Measurements from ENCODE around the gene SPATA16.
"Not testable (repeated sequence)": the region's sequence is repeated elsewhere in the genome, so short reads cannot be mapped to it uniquely, and the experiment has no call there.

The SPATA16 gene

DNA sequence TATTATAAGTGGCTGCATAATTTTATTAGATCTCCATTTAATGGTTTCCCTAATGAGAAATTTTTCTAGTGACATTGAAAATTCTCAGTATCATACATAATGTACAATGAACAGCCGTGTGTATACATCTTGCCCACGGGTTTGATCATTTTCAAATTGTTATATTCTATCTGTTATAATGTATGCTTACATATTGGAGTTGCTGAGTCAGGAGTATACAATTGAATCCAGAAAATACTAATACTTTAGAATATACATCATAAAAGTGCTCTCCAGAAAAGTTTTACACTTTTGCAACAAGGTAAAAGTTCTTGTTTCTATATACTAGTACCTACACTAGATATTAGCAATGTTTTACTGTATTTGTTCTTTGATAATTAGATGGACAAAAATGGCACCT lies 82.8 kb downstream of the SPATA16 start:
- no peak for DNase-seq

DNA sequence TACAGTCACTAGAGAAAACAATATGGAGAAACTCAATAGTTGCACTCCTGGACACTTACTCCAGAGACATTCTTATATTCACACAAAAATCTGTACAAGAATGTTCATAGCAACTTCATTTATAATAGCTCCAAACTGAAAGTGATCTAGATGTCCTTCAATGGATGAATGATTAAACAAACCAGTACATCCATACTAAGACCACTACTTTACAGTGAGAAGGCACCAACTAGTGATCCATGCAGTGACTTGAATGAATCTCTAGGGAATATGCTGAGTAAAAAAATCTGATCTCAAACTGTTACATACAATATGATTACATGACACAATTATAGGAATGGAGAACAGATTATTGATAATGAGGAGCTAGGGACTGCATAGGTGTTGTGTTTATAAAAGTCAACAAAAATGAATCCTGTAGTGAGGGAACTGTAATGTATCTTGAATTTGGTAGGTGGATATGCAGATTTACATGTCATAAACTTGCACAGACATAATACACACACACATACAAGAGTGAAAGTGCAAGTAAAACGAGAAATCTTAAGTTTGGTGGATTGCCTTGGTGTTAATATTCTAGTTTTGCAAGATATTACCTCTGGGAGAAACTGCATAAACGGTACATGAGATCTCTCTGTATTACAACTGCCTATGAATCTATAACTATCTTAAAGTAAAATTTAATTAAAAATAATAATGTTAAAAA lies 85.7 kb downstream of the SPATA16 start:
- no peak for DNase-seq

DNA sequence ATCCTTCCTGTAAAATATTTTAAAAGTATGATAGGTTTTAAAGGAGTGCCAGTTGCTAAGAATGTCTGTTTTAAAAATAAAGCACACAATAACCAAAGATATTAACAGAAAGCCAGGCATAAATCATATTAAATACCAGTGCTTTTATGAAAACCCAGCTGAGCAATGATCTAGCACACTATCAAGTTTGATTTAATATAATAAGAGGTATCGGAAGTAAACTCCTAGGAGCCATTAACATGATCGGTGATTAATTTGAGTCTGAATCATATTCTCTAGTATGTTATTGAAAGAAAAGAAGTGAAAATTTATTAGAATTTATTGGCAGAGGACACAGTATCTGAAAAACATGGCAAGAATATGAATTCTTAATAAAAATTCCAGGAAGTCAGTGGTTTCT lies 91.7 kb downstream of the SPATA16 start:
- DNase-seq, result no peak

DNA sequence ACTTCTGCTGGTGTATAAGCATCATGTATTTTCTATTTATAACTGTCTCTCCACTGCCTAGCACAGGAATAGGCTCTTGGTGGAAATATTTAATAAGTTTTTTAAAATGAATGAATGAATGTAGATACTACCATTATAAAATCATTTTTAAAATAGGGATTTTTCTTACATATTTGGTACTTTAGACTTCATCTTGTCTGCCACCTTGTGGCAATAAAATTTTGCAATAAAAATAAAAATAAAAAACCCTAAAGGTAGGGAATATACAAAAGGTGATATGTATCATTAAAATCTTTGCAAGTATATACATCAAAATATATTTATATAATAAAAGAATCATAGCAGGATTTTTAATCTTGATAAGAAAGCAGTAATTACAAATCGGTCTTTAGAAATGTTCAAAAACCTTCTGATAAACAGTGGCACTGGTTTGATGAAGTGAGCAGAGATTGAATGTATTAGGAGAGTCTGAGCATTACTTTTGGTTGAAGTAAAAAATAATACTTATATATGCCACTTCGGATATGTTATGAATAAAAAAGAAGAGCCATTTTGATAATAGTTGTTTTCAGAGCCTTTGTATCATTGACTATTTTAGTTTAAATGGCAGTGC lies 95.2 kb downstream of the SPATA16 start:
- DNase-seq, result no peak

DNA sequence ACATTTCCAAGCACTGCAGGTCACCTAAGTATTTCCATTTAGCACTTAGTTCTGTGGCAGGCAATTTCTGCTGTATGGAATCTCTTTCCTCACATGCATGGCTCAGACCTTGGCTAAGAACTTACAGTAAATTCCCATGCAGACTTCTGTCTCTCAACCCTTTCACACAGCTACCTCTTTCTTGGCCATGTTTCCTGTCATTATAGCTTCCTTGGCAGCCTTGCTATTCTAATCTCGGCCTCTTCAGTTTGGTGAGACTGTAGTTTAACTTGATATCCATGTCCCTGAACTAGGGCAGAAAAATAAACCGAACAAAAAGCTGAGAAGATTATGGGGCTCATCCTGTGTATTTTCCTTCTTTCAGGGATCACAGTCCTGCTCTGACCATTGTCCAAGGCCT lies 96.0 kb downstream of the SPATA16 start:
- DNase-seq, result no peak

DNA sequence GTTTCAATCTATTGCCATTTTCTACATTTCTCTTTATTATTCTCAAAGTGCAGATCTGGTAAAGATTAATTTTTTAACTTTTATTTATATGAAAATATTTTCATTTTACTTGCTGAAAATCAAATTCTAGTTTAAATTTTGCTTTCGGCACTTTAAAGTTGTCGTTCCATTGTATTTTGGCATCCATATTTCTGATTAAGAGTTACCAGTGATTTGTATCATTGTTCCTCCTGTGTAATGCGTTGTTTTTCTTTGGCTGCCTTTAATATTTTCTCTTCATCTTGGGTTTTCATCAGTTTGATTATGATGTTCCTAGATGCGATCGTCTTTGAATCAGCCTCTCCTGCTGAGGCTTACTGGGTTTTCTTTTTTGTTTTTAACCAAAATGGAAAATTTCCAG lies 97.3 kb downstream of the SPATA16 start:
- no peak for DNase-seq

DNA sequence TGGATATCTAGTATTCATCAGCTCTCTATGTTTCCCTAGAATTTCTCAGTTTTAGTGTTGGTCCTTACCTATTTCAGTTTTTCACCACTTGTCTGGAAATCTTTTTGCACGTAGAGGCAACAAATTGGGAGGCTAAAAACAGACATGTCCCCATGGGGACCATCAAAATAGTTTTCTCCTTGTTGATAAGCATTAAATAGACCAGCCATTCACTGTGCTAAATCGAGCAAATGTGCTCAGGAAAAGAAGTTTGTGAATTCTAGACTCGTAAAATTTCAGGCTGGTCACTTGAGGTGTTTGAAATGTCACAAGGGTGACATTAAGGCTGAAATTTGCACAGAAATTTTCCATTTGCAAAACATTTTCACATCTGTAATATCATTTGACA lies 102.6 kb downstream of the SPATA16 start:
- no peak for DNase-seq

DNA sequence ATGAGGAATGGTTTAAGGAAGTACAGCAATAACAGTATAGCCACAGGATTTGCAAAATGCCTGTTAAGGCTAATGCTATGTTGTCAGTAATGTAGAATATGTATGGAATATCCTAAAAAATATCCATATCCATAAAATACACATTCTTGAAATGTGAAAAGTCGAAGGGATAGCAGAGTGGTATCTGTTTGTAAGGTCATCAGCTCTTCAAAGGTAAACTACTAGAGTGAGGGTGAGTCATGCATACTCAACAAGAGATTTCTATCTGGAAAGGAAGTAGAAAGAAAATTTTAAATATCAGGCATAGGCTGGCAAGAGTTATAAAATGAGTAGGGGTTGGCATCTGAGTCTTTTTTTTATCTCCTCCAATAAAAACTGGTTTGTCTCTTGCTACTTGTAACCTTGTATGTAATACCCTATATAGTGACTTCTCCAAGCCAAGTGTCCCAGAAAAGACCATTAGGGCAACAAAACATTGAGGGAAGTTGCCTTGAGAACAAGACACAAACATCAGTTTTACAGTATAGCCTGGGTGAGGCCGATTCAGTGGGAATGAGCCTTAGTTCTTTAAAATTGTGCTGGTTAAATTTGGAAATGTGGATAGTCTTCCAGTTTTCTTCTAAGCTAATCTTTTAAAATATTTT lies 103.1 kb downstream of the SPATA16 start:
- no peak for DNase-seq

DNA sequence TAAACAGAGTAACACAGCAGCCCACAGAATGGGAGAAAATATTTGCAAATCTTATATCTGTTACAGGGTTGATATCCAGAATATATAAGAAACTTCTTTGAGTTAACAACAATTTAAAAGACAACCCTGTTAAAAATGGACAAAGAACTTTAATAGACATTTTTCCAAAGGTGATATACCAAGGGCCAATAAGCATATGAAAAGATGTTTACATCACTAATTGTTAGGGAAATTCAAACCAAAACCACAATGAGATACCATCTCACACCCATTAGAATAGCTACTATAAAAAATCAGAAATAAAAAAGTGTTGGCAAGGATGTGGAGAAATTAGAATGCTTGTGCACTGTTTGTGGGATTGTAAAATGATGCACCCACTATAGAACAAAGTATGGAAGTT lies 110.8 kb downstream of the SPATA16 start:
- no peak for DNase-seq

DNA sequence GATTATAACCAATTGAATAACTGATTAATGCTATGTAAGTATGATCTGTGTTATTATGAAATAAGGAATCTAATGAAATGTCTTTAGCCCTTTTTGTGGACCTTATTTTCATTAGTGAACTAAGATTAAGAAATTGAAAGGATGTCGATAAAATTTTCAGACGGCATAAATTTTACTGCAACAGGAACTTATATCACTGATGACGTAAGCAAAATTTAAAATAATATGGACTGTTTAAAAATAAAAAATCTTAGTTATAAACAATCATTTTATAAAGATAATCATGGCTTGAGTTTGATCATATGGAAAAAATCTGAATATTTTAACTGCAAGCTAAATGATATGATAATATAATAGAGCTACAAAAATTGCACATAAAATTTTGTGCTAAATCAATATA lies 112.7 kb downstream of the SPATA16 start:
- DNase-seq, result no peak

DNA sequence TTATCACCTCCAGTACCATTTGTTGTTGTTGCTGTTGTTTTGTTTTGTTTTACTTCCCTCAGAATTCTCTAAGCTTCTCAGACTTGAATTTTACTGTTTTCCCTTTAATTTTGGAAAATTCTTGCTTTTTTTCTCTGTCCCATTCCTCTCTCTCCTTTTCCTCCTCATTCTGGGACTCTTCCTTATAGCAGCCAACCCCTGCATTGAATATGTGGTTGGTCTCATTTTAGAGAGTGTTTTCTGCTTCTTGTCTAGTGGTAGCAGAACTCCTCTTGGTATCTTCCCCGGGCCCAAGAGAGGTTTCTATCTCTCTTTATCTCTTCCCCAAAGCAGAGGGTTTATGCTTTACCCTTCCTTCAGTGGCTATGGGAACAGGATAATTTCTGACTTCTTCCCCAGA lies 113.6 kb downstream of the SPATA16 start:
- no peak for DNase-seq

DNA sequence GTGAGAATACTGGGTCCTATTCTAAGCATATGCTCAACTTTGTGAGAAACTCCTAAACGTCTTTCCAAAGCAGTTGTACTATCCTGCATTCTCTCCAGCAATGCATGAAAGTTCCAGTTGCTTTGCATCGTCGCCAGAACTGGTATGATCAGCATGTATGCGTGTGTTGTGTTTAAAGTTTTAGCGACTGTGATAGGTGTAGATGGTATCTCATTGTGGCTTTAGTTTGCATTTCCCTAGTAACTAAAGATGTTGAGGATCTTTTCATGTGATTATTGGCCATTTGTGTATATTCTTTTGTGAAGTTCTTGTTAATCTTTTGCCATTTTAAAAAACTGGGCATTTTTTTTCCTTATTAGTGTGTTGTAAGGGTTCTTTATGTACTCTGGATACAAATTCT lies 115.1 kb downstream of the SPATA16 start:
- no peak for DNase-seq

DNA sequence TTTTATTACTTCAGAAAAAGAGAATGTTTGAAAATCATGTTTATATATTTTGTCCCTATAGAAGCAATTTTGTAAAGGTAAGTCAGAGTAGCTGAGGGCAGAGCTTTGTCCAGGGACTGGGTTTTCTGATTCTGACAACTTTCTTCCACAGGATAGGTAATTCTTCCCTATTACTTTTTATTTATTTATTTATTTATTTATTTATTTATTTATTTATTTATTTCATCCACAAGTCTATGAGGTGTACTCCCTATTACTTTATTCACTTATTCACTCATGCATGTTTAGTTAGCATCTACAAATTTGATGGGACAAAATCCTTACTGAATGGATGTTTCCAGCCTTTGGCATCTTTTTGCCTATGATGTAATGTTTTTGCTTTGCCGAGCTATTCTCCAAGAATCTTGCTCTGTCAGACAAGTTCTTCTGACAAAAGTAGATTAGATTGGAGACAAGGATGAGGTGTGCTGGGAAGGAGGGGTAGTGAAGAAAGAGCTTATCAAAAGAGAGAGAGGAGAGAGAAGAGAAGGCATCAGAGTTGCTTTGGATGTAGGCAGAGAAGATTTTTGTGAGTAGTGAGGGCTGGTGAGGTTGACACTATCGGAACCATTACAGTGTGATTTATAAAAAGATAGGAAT lies 119.4 kb downstream of the SPATA16 start:
- no peak for DNase-seq

DNA sequence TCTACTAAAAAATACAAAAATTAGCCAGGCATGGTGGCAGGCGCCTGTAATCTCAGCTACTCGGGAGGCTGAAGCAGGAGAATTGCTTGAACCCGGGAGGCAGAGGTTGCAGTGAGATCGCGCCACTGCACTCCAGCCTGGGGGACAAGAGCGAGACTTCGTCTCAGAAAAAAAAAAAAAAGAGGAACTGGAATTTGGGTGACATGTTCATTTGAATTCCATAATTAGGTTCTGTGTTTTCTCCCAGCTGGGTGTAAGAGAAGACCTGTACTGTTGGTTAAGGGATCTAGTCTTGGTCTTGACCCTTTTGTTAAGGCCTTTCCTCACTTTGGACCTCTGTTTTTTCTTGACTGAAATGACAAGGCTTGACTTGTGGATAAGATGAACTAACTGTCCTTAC lies 120.9 kb downstream of the SPATA16 start:
- DNase-seq, result not testable (repeated sequence)

DNA sequence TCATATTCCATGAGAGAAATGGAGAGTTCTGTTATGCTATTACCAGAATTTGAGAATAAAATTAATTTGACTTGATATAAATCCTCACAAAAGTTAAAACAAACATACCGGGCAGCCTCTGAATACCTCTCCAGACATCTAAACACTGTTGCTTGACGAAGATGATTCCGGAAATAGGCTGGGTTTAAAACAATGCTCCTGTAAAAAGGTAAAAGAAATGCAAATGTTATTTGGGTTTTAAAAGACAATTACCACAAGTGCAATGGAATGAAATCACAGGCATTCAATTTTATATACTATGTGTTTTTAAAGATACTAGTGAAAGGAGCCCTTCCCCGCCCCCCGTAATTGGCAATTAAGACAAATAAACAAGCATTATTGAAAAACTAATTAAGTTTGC lies 121.7 kb downstream of the SPATA16 start:
- no peak for DNase-seq

DNA sequence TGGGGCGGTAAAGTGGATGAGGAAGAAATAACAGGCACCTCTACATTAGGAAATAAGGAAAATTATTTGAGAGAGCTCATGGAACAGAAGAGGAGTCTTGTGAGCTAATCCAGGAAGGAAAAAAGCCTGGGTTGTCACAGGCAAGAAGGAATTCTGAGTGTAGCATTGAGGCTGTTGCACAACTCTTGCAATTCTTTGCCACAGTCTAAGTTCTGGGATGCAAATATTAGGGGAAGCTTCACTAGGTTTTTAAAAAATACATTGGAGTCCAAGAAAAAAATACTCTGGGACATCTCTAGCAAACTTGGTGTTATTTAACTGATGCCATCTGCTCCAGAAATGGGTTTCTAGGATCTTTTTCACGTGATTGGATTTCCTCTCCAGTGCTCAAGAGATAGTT lies 122.3 kb downstream of the SPATA16 start:
- no peak for DNase-seq

DNA sequence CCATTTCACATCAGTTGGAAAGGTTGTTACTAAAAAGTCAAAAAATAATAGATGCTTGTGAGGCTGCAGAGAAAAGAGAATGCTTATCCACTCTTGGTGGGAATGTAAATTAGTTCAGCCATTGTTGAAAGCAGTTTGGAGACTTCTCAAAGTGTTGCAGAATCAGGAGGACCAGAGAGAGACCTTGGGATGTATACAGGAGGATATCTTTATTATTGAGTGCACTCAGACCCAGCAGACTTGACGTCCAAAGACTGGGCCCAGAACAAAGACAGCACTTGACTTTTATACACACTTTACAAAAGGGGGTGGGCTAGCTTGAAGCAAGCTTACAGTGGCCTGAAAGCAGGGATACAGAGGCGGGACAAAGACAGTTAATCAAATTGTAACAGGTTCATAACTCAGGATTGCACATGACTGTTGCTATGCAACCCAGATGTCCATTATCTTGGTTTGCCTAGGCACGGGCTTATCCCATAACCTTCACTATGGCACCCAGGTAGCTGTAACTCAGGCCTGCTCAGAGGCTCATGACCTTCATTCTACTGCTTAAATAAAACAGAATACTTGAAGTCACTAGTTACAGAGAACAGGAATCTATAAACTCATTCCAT lies 127.7 kb downstream of the SPATA16 start:
- no peak for DNase-seq

DNA sequence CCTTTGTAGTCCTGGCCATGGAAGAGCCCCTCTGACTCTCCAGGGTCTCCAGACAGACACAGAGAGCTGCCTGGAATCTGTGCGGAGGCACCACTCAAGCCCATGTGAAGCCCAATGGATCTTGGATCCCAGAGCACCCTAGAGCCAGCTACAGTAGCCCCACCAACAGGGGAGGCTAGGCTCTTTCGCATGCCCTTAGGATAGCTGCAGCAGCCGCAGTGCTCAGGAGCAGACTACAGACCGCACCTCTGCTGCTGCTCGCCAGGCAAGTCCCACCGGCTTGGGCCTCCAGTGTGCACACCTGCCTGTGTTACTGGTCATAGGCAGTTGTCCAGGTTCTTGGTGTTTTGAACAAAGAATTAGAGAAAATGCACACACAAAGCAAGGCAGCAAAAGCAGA lies 131.6 kb downstream of the SPATA16 start:
- no peak for DNase-seq

DNA sequence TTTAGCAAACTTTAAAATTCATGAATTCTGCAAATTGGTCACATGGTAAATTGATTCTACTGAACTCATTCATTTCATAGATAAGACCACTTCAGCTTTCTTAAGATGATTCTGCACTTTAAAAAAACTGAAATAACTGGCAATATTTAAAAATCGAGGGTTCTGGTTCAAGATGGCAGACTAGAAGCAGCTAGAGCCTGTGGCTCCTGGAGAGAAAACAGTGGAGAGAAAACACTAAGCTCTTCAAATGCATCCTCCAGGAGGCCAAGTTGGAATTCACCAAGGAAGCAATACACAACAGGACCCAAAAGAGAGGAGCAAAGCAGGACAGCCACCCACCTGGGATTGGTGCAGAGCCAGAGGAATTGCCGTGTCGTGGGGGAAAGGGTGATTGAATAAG lies 132.1 kb downstream of the SPATA16 start:
- no peak for DNase-seq

DNA sequence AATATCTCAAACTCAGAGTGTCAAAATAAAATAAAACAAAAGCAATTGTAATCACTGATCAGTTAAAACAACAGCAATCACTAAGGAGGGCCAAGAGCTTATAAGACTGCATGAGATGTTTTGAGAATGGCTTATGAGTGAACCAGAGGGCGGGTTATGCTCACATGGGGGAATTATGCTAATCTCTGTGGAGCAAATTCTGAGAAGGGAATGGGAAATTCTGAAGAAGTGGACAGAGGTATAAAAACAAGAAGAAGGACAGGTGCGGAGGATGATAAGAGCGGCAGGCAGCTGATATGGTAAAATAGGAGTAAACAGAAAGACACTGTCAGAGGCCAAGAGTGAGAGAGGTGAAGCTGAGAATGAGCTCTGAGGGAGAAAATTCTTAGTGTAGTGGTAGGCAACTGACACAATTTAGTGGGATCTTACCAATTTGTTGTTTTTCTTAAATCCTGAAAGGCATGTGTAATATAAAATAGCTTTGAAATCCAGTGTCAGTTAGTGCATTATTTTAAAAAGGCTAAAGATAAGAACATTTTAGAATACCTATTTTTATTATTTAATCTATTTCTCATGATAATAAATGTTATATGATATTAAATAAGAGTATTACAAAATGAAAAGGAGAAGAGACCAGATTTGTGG lies 133.8 kb downstream of the SPATA16 start:
- no peak for DNase-seq

DNA sequence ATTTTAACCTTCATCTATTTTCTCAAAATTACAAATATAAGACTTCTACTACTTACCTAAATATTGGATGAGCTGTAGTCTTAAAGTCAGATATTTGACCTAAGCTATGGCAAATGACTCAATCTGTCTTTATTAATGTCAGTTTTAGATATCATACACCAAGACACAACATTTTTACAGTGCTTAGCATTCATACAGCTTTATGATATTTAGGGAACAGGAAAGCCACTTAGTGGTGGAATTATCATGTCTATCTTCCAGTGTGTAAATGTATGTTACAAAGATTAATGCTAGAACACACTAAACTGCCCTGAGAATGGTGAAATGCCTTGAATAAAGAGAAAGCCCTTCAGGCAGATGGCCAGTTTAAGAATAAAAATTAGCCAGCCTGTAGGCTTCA lies 135.0 kb downstream of the SPATA16 start:
- DNase-seq, result no peak

DNA sequence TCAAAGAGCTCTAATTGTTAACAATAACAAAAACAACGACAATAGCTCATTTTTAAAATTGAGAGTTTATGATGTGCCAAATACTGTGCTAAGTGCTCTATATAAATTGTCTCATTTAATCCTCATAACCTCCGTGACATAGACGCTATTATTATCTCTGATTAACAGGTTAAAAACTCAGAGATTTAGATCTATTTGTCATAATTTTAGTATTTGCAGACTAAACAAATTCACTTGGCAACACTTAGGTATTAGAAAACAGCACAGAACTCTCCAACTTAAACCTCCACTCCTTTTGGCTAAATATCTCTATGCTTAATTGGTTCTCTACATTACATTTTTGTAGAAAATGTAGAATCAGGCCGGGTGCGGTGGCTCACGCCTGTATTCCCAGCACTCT lies 136.4 kb downstream of the SPATA16 start:
- DNase-seq, result no peak

DNA sequence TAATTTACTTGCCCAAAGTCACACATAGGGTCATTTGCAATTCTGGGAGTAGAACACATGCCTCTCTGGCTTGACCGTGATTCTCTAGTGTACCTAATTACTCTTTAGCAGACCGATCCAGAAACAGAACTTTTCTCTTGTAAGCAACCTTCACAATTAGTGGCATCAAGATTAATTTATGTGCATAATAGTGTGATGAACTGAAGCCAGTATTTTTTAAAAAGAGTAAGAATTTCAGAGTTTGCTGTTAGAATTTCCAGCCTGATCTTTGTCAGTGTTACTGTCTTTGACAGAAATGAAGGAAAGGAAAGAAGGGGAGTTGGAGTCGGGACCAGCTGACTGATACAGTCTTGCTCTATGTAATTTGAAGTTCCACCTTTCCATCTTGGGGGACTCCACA lies 137.1 kb downstream of the SPATA16 start:
- no peak for DNase-seq
